NOMO-1 (cell line): ENCODE measurements around the gene MIA2.
"Not testable (repeated sequence)": the region's sequence is repeated elsewhere in the genome, so short reads cannot be mapped to it uniquely, and the experiment has no call there.

ENCODE experiments used
- DNase-seq, 2 experiments: peaks; one replicate each; lab custom pipeline; 2025; ENCODE audit not compliant: unreplicated experiment in 2 of 2; lab: John Stamatoyannopoulos, UW

Gene MIA2

GRCh38 chr14:39267608-39268005, 33.9 kb downstream of the MIA2 start:
- DNase-seq, result peak; percentile 30 to 37

GRCh38 chr14:39268393-39268792, 34.7 kb downstream of the MIA2 start:
- DNase-seq, result no peak

- DNase-seq, result no peak
Observed at GRCh38 chr14:39272918-39273317, 39.2 kb downstream of the MIA2 start.

- DNase-seq, result no peak
Observed at GRCh38 chr14:39275395-39275794, 41.7 kb downstream of the MIA2 start.

- DNase-seq, result no peak
Observed at GRCh38 chr14:39276005-39276404, 42.3 kb downstream of the MIA2 start.

- no peak for DNase-seq
Observed at GRCh38 chr14:39276579-39277114, 42.9 kb downstream of the MIA2 start.

GRCh38 chr14:39279515-39279914, 45.8 kb downstream of the MIA2 start:
- no peak for DNase-seq

GRCh38 chr14:39280678-39281077, 47.0 kb downstream of the MIA2 start:
- not testable (repeated sequence) for DNase-seq

GRCh38 chr14:39289523-39289922, 55.8 kb downstream of the MIA2 start:
- DNase-seq, result no peak

- no peak for DNase-seq
Observed at GRCh38 chr14:39291701-39292100, 58.0 kb downstream of the MIA2 start.

- no peak for DNase-seq
Observed at GRCh38 chr14:39293629-39294028, 59.9 kb downstream of the MIA2 start.

GRCh38 chr14:39300389-39300788, 66.7 kb downstream of the MIA2 start:
- DNase-seq, result not testable (repeated sequence)

GRCh38 chr14:39302124-39302810, 68.6 kb downstream of the MIA2 start:
- DNase-seq, result no peak

- no peak for DNase-seq
Observed at GRCh38 chr14:39303115-39303514, 69.4 kb downstream of the MIA2 start.

- DNase-seq, result no peak
Observed at GRCh38 chr14:39307815-39308214, 74.1 kb downstream of the MIA2 start.

GRCh38 chr14:39310051-39310450, 76.3 kb downstream of the MIA2 start:
- DNase-seq, result no peak

GRCh38 chr14:39315859-39316444, 82.2 kb downstream of the MIA2 start:
- DNase-seq, result no peak

GRCh38 chr14:39316830-39317553, 83.3 kb downstream of the MIA2 start:
- DNase-seq, result no peak

GRCh38 chr14:39318574-39318973, 84.9 kb downstream of the MIA2 start:
- no peak for DNase-seq

- no peak for DNase-seq
Observed at GRCh38 chr14:39319381-39319780, 85.7 kb downstream of the MIA2 start.

- no peak for DNase-seq
Observed at GRCh38 chr14:39320318-39320717, 86.6 kb downstream of the MIA2 start.

GRCh38 chr14:39322807-39323206, 89.1 kb downstream of the MIA2 start:
- no peak for DNase-seq
